HepG2 (cell line): ENCODE results near the gene CCDC183. TPM values are rescaled to one million over a fixed set of nuclear protein-coding genes. Genes with fewer than 3 reads are reported as not detected.
A peak's percentile ranks its signal among the peaks of the same experiment; 100 is the strongest.

Source experiments
- CBFB ChIP-seq: sonication (generic); formaldehyde crosslinking; IDR thresholded peaks from 2 replicates; pipeline ENCODE4 v1.4.0; 2020; ENCODE audit warnings: missing genetic modification reagents
- GATA4 ChIP-seq: sonication (generic); IDR thresholded peaks from 2 replicates; pipeline ENCODE4 v1.6.1; 2016; ENCODE audit warnings: antibody characterized with exemption, low read depth, borderline replicate concordance
- HNF4A ChIP-seq: sonication (generic); formaldehyde crosslinking; IDR thresholded peaks from 2 replicates; pipeline ENCODE4 v1.4.0; 2020; ENCODE audit warnings: missing genetic modification reagents
- KMT2B ChIP-seq: IDR thresholded peaks from 2 replicates; pipeline ENCODE4 v1.6.1; 2016; ENCODE audit warnings: missing genetic modification reagents, missing compliant biosample characterization
- NBN ChIP-seq: fragments of 450-650 bp; conservative IDR thresholded peaks from 2 replicates; pipeline ENCODE4 v1.6.1; 2017
- POLR2AphosphoS2 ChIP-seq: IDR thresholded peaks from 2 replicates; pipeline ENCODE4 v1.6.1; 2011; ENCODE audit warnings: low read depth, low read length, improper control_type of control experiment
- SALL2 ChIP-seq: sonication (generic); formaldehyde crosslinking; IDR thresholded peaks from 2 replicates; pipeline ENCODE4 v1.8.1; 2023; ENCODE audit warnings: mild to moderate bottlenecking, missing genetic modification reagents, inconsistent platforms
- TBX3 ChIP-seq: fragments of 450-650 bp; IDR thresholded peaks from 2 replicates; pipeline ENCODE4 v1.6.1; 2017; ENCODE audit warnings: antibody characterized with exemption, mild to moderate bottlenecking, inconsistent platforms, borderline replicate concordance
- ZNF329 ChIP-seq: sonication (generic); formaldehyde crosslinking; IDR thresholded peaks from 2 replicates; pipeline ENCODE4 v1.9.0; 2021; ENCODE audit warnings: low read depth, mild to moderate bottlenecking, missing genetic modification reagents
- ZNF335 ChIP-seq: sonication (generic); formaldehyde crosslinking; IDR thresholded peaks from 2 replicates; pipeline ENCODE4 v1.4.0; 2020; ENCODE audit warnings: missing genetic modification reagents
- ZNF484 ChIP-seq: sonication (generic); formaldehyde crosslinking; IDR thresholded peaks from 2 replicates; pipeline ENCODE4 v1.5.1; 2020; ENCODE audit warnings: mild to moderate bottlenecking, low read depth, missing genetic modification reagents, borderline replicate concordance
- ZNF644 ChIP-seq: IDR thresholded peaks from 2 replicates; pipeline ENCODE4 v1.6.1; 2016; ENCODE audit warnings: low read depth
- ZNF709 ChIP-seq: sonication (generic); formaldehyde crosslinking; IDR thresholded peaks from 2 replicates; pipeline ENCODE4 v1.5.0; 2020; ENCODE audit warnings: mild to moderate bottlenecking, missing genetic modification reagents
- polyA plus RNA-seq, 8 experiments: library from polyadenylated mRNA; depleted of rRNA in 3 of 8; stranded (reverse) in 7 of 8; unstranded in 1 of 8; fragments of >200 nt; fragmentation: Illumina TruSeq in 4 of 8; extraction: Trizol in 4 of 8; gene quantifications; 2 replicates each; pipeline versions ENCODE4 v1.2.1 to v1.2.3, GENCODE V29; 2011 to 2016; ENCODE audit warnings: low read depth in 4 of 8, missing spikeins in 1 of 8, mixed read lengths in 1 of 8; ENCODE audit not compliant: insufficient read depth in 1 of 8
- total RNA-seq, 5 experiments: library from RNA; depleted of rRNA; stranded (reverse); fragments of >200 nt; fragmentation: Illumina TruSeq; extraction: Trizol; gene quantifications; 2 replicates each; pipeline ENCODE4 v1.2.3, GENCODE V29; 2016; ENCODE audit warnings: low read depth in 1 of 5
- TF ChIP-seq, protein P1 (sequence below): sonication (generic); formaldehyde crosslinking; IDR thresholded peaks from 2 replicates; pipeline ENCODE4 v1.4.0; 2020; ENCODE audit warnings: mild to moderate bottlenecking, missing genetic modification reagents
- TF ChIP-seq, protein P2 (sequence below): sonication (generic); formaldehyde crosslinking; conservative IDR thresholded peaks from 2 replicates; pipeline ENCODE4 v1.4.0; 2020; ENCODE audit warnings: missing genetic modification reagents
- TF ChIP-seq, protein P3 (sequence below): fragments of 450-650 bp; IDR thresholded peaks from 2 replicates; pipeline ENCODE4 v1.6.1; 2017; ENCODE audit warnings: mild to moderate bottlenecking
- TF ChIP-seq, protein P4 (sequence below), 2 experiments: sonication (generic) in 1 of 2; formaldehyde crosslinking in 1 of 2; IDR thresholded peaks; 2 replicates each; pipeline versions ENCODE4 v1.5.1 to v1.6.1; 2011 to 2020; ENCODE audit warnings: borderline replicate concordance in 1 of 2, low read depth in 1 of 2, low read length in 1 of 2, mild to moderate bottlenecking in 1 of 2, missing genetic modification reagents in 1 of 2, moderate library complexity in 1 of 2
- TF ChIP-seq, protein P5 (sequence below): sonication (generic); formaldehyde crosslinking; IDR thresholded peaks from 2 replicates; pipeline ENCODE4 v1.4.0; 2020; ENCODE audit warnings: missing genetic modification reagents, borderline replicate concordance

Gene CCDC183
- total and polyA plus RNA-seq, 2 of the 13 experiments (the other 11 are each of a cell fraction or from before 2014, with no cell fraction given), result 5.0 to 66.4 TPM

DNA sequence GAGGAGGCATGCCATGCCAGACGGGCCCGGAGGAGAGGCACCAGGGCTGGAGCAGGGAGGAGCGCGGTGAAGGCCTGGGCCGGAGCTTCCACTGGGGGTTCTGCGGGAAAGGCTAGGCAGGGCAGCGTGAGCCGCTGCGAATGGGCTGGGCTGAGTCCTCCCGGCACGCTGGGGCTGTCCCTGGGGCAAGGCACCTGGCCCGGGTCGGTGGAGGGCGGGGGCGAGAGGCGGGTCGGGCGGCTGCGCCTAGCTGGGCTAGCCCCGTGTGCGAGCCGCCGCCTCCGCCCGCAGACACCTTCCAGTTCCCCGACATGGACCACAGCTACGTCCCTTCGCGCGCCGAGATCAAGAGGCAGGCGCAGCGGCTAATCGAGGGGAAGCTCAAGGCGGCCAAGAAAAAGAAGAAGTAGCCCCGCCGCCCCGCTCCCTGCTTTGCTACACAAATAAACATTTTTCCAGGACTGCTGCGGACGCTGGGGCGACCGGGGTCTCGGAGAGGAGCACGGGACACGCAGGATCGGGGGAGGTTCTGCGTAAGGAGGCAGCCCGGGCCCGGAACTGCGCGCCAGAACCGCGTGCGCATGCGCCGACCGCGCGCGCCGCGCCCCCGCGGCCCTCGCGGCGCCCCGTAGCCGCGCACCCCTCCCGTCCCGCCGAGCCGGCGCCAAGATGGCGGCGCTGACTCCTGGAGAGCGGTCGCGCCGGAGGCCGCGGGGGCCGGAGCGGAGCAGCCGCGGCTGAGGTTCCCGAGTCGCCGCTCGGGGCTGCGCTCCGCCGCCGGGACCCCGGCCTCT lies 11.3 kb downstream of the CCDC183 start, which contains the start of gene RABL6 (continued):
- TF ChIP-seq, protein P1, sequence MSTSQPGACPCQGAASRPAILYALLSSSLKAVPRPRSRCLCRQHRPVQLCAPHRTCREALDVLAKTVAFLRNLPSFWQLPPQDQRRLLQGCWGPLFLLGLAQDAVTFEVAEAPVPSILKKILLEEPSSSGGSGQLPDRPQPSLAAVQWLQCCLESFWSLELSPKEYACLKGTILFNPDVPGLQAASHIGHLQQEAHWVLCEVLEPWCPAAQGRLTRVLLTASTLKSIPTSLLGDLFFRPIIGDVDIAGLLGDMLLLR (CRISPR knock-in tag), result no peak
- TF ChIP-seq CBFB (CRISPR knock-in tag), result peak; percentile 16; the same call in 1 of the 2 replicates
- TF ChIP-seq ZNF709 (CRISPR knock-in tag), result 0 out of 2 replicates have a peak, but pooled peaks have one; percentile 34
- no peak for TF ChIP-seq NBN
- TF ChIP-seq ZNF484, result no peak
- TF ChIP-seq GATA4, result 0 out of 2 replicates have a peak, but pooled peaks have one; percentile 36
- no peak for TF ChIP-seq ZNF644
- no peak for TF ChIP-seq TBX3
- TF ChIP-seq, protein P2, sequence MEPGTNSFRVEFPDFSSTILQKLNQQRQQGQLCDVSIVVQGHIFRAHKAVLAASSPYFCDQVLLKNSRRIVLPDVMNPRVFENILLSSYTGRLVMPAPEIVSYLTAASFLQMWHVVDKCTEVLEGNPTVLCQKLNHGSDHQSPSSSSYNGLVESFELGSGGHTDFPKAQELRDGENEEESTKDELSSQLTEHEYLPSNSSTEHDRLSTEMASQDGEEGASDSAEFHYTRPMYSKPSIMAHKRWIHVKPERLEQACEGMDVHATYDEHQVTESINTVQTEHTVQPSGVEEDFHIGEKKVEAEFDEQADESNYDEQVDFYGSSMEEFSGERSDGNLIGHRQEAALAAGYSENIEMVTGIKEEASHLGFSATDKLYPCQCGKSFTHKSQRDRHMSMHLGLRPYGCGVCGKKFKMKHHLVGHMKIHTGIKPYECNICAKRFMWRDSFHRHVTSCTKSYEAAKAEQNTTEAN (CRISPR knock-in tag), result peak; percentile 38; the same call in 1 of the 2 replicates
- no peak for TF ChIP-seq HNF4A
- TF ChIP-seq POLR2AphosphoS2, result no peak
- 0 out of 2 replicates have a peak, but pooled peaks have one; percentile 44 for TF ChIP-seq KMT2B (CRISPR knock-in tag)
- 0 out of 2 replicates have a peak, but pooled peaks have one; percentile 40 for TF ChIP-seq ZNF335 (CRISPR knock-in tag)
- TF ChIP-seq ZNF329 (CRISPR knock-in tag), result no peak
- no peak for TF ChIP-seq SALL2
- TF ChIP-seq, protein P3, sequence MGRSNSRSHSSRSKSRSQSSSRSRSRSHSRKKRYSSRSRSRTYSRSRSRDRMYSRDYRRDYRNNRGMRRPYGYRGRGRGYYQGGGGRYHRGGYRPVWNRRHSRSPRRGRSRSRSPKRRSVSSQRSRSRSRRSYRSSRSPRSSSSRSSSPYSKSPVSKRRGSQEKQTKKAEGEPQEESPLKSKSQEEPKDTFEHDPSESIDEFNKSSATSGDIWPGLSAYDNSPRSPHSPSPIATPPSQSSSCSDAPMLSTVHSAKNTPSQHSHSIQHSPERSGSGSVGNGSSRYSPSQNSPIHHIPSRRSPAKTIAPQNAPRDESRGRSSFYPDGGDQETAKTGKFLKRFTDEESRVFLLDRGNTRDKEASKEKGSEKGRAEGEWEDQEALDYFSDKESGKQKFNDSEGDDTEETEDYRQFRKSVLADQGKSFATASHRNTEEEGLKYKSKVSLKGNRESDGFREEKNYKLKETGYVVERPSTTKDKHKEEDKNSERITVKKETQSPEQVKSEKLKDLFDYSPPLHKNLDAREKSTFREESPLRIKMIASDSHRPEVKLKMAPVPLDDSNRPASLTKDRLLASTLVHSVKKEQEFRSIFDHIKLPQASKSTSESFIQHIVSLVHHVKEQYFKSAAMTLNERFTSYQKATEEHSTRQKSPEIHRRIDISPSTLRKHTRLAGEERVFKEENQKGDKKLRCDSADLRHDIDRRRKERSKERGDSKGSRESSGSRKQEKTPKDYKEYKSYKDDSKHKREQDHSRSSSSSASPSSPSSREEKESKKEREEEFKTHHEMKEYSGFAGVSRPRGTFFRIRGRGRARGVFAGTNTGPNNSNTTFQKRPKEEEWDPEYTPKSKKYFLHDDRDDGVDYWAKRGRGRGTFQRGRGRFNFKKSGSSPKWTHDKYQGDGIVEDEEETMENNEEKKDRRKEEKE, result no peak
- TF ChIP-seq, protein P4, sequence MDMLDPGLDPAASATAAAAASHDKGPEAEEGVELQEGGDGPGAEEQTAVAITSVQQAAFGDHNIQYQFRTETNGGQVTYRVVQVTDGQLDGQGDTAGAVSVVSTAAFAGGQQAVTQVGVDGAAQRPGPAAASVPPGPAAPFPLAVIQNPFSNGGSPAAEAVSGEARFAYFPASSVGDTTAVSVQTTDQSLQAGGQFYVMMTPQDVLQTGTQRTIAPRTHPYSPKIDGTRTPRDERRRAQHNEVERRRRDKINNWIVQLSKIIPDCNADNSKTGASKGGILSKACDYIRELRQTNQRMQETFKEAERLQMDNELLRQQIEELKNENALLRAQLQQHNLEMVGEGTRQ (IDR thresholded peaks at IDR 0.05; ENCODE audit: low read depth, low read length), result no peak
- TF ChIP-seq, protein P4 (CRISPR knock-in tag; IDR thresholded peaks at IDR 0.05; ENCODE audit: borderline replicate concordance), result peak; percentile 27; the same call in 1 of the 2 replicates
- TF ChIP-seq, protein P5, sequence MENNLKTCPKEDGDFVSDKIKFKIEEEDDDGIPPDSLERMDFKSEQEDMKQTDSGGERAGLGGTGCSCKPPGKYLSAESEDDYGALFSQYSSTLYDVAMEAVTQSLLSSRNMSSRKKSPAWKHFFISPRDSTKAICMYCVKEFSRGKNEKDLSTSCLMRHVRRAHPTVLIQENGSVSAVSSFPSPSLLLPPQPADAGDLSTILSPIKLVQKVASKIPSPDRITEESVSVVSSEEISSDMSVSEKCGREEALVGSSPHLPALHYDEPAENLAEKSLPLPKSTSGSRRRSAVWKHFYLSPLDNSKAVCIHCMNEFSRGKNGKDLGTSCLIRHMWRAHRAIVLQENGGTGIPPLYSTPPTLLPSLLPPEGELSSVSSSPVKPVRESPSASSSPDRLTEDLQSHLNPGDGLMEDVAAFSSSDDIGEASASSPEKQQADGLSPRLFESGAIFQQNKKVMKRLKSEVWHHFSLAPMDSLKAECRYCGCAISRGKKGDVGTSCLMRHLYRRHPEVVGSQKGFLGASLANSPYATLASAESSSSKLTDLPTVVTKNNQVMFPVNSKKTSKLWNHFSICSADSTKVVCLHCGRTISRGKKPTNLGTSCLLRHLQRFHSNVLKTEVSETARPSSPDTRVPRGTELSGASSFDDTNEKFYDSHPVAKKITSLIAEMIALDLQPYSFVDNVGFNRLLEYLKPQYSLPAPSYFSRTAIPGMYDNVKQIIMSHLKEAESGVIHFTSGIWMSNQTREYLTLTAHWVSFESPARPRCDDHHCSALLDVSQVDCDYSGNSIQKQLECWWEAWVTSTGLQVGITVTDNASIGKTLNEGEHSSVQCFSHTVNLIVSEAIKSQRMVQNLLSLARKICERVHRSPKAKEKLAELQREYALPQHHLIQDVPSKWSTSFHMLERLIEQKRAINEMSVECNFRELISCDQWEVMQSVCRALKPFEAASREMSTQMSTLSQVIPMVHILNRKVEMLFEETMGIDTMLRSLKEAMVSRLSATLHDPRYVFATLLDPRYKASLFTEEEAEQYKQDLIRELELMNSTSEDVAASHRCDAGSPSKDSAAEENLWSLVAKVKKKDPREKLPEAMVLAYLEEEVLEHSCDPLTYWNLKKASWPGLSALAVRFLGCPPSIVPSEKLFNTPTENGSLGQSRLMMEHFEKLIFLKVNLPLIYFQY (CRISPR knock-in tag), result peak; percentile 49; the same call in 1 of the 2 replicates
